Caco-2 (cell line): ENCODE results near the gene RELB. TPM values are rescaled to one million over a fixed set of nuclear protein-coding genes. Genes with fewer than 3 reads are reported as not detected.

Source experiments
- BruUV-seq: library from RNA; stranded (reverse); fragments of 400-500 nt; replicated peaks from 2 replicates; lab custom pipeline; 2021; lab: Mats Ljungman, UMichigan
- CTCF ChIA-PET: fragments of 300-600 bp; sonication (Branson Sonifier 250); formaldehyde crosslinking; loops from one replicate; lab custom pipeline; 2022; ENCODE audit warnings: antibody characterized with exemption; lab: Charles Lee
- POLR2A ChIA-PET: fragments of 300-600 bp; sonication (Branson Sonifier 250); formaldehyde crosslinking; loops from one replicate; lab custom pipeline; 2022; ENCODE audit warnings: antibody characterized with exemption; lab: Charles Lee
- DNase-seq, 2 experiments: peaks; one replicate each; pipeline versions ENCODE4 v3.0.0 to v3.0.0-alpha.2; 2020 to 2022
- H3K27me3 ChIP-seq: replicated peaks from 2 replicates; pipeline ENCODE4 v1.6.0; 2011; ENCODE audit warnings: low read length; ENCODE audit not compliant: control insufficient read depth, insufficient read depth
- H3K36me3 ChIP-seq: 2 replicates; pipeline ENCODE4 v1.5.1; 2011; ENCODE audit warnings: low read length; ENCODE audit not compliant: control insufficient read depth, insufficient read depth
- H3K4me1 ChIP-seq: fragments of 250-450 bp; sonication (Bioruptor Pico); 2 replicates; pipeline ENCODE4 v1.5.1; 2020; ENCODE audit warnings: mild to moderate bottlenecking
- H3K4me3 ChIP-seq: 2 replicates; pipeline ENCODE4 v1.5.1; 2011; ENCODE audit warnings: low read depth, mild to moderate bottlenecking, control low read depth, low read length
- H3K9me3 ChIP-seq: fragments of 250-450 bp; sonication (Bioruptor Pico); 2 replicates; pipeline ENCODE4 v1.5.1; 2020; ENCODE audit warnings: mild to moderate bottlenecking, moderate library complexity
- H3K27ac Mint-ChIP-seq: one replicate; pipeline ENCODE4 v1.8.0; 2022; ENCODE audit warnings: mixed read lengths; ENCODE audit not compliant: unreplicated experiment
- H3K27me3 Mint-ChIP-seq: one replicate; pipeline ENCODE4 v1.8.0; 2022; ENCODE audit warnings: mixed read lengths; ENCODE audit not compliant: insufficient read depth, unreplicated experiment
- H3K36me3 Mint-ChIP-seq: one replicate; pipeline ENCODE4 v1.8.0; 2022; ENCODE audit warnings: mild to moderate bottlenecking, mixed read lengths; ENCODE audit not compliant: insufficient read depth, unreplicated experiment
- H3K4me1 Mint-ChIP-seq: one replicate; pipeline ENCODE4 v1.8.0; 2022; ENCODE audit warnings: low read depth, mixed read lengths; ENCODE audit not compliant: unreplicated experiment
- H3K4me3 Mint-ChIP-seq: one replicate; pipeline ENCODE4 v1.8.0; 2022; ENCODE audit warnings: mild to moderate bottlenecking, moderate library complexity, mixed read lengths; ENCODE audit not compliant: unreplicated experiment
- H3K9me3 Mint-ChIP-seq: one replicate; pipeline ENCODE4 v1.8.0; 2022; ENCODE audit warnings: mixed read lengths; ENCODE audit not compliant: unreplicated experiment
- CTCF ChIP-seq, 2 experiments: fragments of 200-600 bp in 1 of 2; IDR thresholded peaks; 1 replicate in 1 of 2; 2 replicates in 1 of 2; pipeline versions ENCODE4 v1.5.1 to v1.8.0; 2011 to 2022; ENCODE audit warnings: antibody characterized with exemption in 1 of 2, control low read depth in 1 of 2, inconsistent platforms in 1 of 2, low read depth in 1 of 2, low read length in 1 of 2, mild to moderate bottlenecking in 1 of 2, moderate library complexity in 1 of 2; ENCODE audit not compliant: insufficient read depth in 1 of 2, severe bottlenecking in 1 of 2, unreplicated experiment in 1 of 2
- intact Hi-C: fragments of 100-400 bp; cut with micrococcal nuclease; formaldehyde crosslinking; loops from one replicate; pipeline ENCODE4 v1.10.0; 2022; ENCODE audit not compliant: unreplicated experiment
- total RNA-seq: library from RNA; stranded (reverse); gene quantifications from 2 replicates; pipeline ENCODE4 v1.2.3, GENCODE V29; 2022

RELB gene
- total RNA-seq, 1 experiment from 2014 or later: 6.3 TPM

GRCh38 chr19:45038931-45039893, 37.9 kb downstream of the RELB start, which contains the start of gene CLASRP:
CLASRP (plus strand) TSS chr19:45039045; CDS start chr19:45040213, 1,168 bp downstream.
- no TSS peak for BruUV-seq
- H3K27me3 Mint-ChIP-seq: no peaks in the 10 kb centered on the region
- H3K27me3 ChIP-seq: no peaks in the 10 kb centered on the region
- ChIA-PET CTCF (interaction anchor here (0.7 to 2.4 kb wide), 12 partner anchors 19 to 491 kb away, joined by 3 to 23 read pairs (median 4); no protein-coding TSS in a partner anchor), POLR2A (interaction anchor here (0.6 to 1.7 kb wide), 11 partner anchors 8 to 331 kb away, joined by 3 to 11 read pairs (median 5); partner anchors contain the start of genes ERCC2 and PPP1R37)
- peaks cover 7% of the 10 kb centered on the region for H3K36me3 ChIP-seq
- peak; percentile 91 to 94 for DNase-seq
- intact Hi-C loops: loop anchor here (2.0 kb wide), 1 partner anchor 38 kb away; the partner anchor contains the start of gene RELB
- no peaks in the 10 kb centered on the region for H3K9me3 Mint-ChIP-seq
- H3K27ac Mint-ChIP-seq: peak within 1 kb of the TSS; percentile 77
- TF ChIP-seq CTCF (IDR thresholded peaks at IDR 0.05; ENCODE audit: insufficient read depth in 1 of 2, low read depth in 1 of 2, low read length in 1 of 2, severe bottlenecking in 1 of 2, unreplicated experiment in 1 of 2): no peak
- peaks cover 9% of the 10 kb centered on the region for H3K4me1 Mint-ChIP-seq
- H3K9me3 ChIP-seq: no peaks in the 10 kb centered on the region
- H3K4me3 Mint-ChIP-seq: peak within 1 kb of the TSS; percentile 87
- H3K36me3 Mint-ChIP-seq: peaks cover 42% of the 10 kb centered on the region
- peaks cover 9% of the 10 kb centered on the region; the same call in 1 of the 2 replicates for H3K4me1 ChIP-seq
- peak within 1 kb of the TSS; percentile 55 for H3K4me3 ChIP-seq

- intact Hi-C loops: no loop called here
- Mint-ChIP-seq H3K9me3 (no peaks in the 10 kb centered on the region), H3K4me1 (peaks cover 13% of the 10 kb centered on the region), H3K27me3 (no peaks in the 10 kb centered on the region), H3K4me3 (peak overlapping the region; percentile 87), H3K27ac (peak overlapping the region; percentile 77), H3K36me3 (peaks cover 52% of the 10 kb centered on the region)
- Histone ChIP-seq H3K9me3 (no peaks in the 10 kb centered on the region), H3K4me1 (peaks cover 19% of the 10 kb centered on the region), H3K4me3 (peak overlapping the region; percentile 55), H3K36me3 (peaks cover 8% of the 10 kb centered on the region), H3K27me3 (no peaks in the 10 kb centered on the region)
- BruUV-seq: TSS peak; percentile 50
- ChIA-PET POLR2A (interaction anchor here (0.9 to 1.1 kb wide), 4 partner anchors 38 to 330 kb away, joined by 3 to 5 read pairs (median 3); partner anchors contain the start of genes ERCC2 and PPP1R37), CTCF (interaction anchor here (0.9 to 2.4 kb wide), 3 partner anchors 19 to 51 kb away, joined by 3 to 23 read pairs (median 5); no protein-coding TSS in a partner anchor)
- DNase-seq: no peak
- TF ChIP-seq CTCF (IDR thresholded peaks at IDR 0.05; ENCODE audit: insufficient read depth in 1 of 2, low read depth in 1 of 2, low read length in 1 of 2, severe bottlenecking in 1 of 2, unreplicated experiment in 1 of 2): no peak
Observed at GRCh38 chr19:45040059-45040771, 39.0 kb downstream of the RELB start.

GRCh38 chr19:45041125-45041524, 39.9 kb downstream of the RELB start:
- H3K36me3 ChIP-seq: peaks cover 8% of the 10 kb centered on the region
- no peak overlapping the region for H3K4me3 ChIP-seq
- H3K27me3 ChIP-seq: no peaks in the 10 kb centered on the region
- Mint-ChIP-seq H3K9me3 (no peaks in the 10 kb centered on the region), H3K4me1 (peaks cover 22% of the 10 kb centered on the region), H3K27me3 (no peaks in the 10 kb centered on the region), H3K27ac (no peak overlapping the region), H3K4me3 (no peak overlapping the region), H3K36me3 (peaks cover 61% of the 10 kb centered on the region)
- ChIA-PET CTCF (no interaction called here), POLR2A (no interaction called here)
- H3K9me3 ChIP-seq: no peaks in the 10 kb centered on the region
- intact Hi-C loops: no loop called here
- DNase-seq: no peak
- TF ChIP-seq CTCF (IDR thresholded peaks at IDR 0.05; ENCODE audit: insufficient read depth in 1 of 2, low read depth in 1 of 2, low read length in 1 of 2, severe bottlenecking in 1 of 2, unreplicated experiment in 1 of 2): no peak
- H3K4me1 ChIP-seq: peaks cover 28% of the 10 kb centered on the region
- BruUV-seq: no TSS peak
